Liver (tissue), 3 donors: ENCODE data around the gene HOXA5.

ENCODE experiments used
- ATF3 ChIP-seq: IDR thresholded peaks from 2 replicates; pipeline ENCODE4 v1.6.1; 2016; ENCODE audit warnings: antibody characterized with exemption
- EGR1 ChIP-seq, 2 donors: IDR thresholded peaks; 2 replicates each; pipeline ENCODE4 v1.6.1; 2016 to 2018; ENCODE audit warnings: antibody characterized with exemption in 2 of 2, low read depth in 2 of 2
- GABPA ChIP-seq, 2 donors: IDR thresholded peaks in 1 of 2; conservative IDR thresholded peaks in 1 of 2; 2 replicates each; pipeline ENCODE4 v1.6.1; 2016; ENCODE audit warnings: antibody characterized with exemption in 2 of 2, mild to moderate bottlenecking in 1 of 2, moderate library complexity in 1 of 2
- JUND ChIP-seq, 2 donors: IDR thresholded peaks; 2 replicates each; pipeline ENCODE4 v1.6.1; 2016; ENCODE audit warnings: antibody characterized with exemption in 2 of 2
- MAX ChIP-seq: IDR thresholded peaks from 2 replicates; pipeline ENCODE4 v1.6.1; 2016; ENCODE audit warnings: antibody characterized with exemption
- RAD21 ChIP-seq, 2 donors: IDR thresholded peaks; 2 replicates each; pipeline ENCODE4 v1.6.1; 2016; ENCODE audit warnings: antibody characterized with exemption in 2 of 2, mild to moderate bottlenecking in 2 of 2
- RXRA ChIP-seq, 2 donors: IDR thresholded peaks; 2 replicates each; pipeline ENCODE4 v1.6.1; 2017 to 2018; ENCODE audit warnings: antibody characterized with exemption in 2 of 2, mild to moderate bottlenecking in 1 of 2
- TAF1 ChIP-seq: conservative IDR thresholded peaks from 2 replicates; pipeline ENCODE4 v1.6.1; 2016; ENCODE audit warnings: antibody characterized with exemption, mild to moderate bottlenecking
- YY1 ChIP-seq: IDR thresholded peaks from 2 replicates; pipeline ENCODE4 v1.6.1; 2016; ENCODE audit warnings: antibody characterized with exemption, mild to moderate bottlenecking
- TF ChIP-seq, protein P1 (sequence below): fragments of 150-350 bp; IDR thresholded peaks from 2 replicates; pipeline ENCODE4 v1.5.1; 2017; ENCODE audit warnings: improper control_type of control experiment, low read depth, low read length; ENCODE audit not compliant: missing input control
- TF ChIP-seq, protein P2 (sequence below): IDR thresholded peaks from 2 replicates; pipeline ENCODE4 v1.6.1; 2016; ENCODE audit warnings: antibody characterized with exemption, mild to moderate bottlenecking
- donor health status: healthy.
- donor health status: healthy.

- TF ChIP-seq, protein P1, sequence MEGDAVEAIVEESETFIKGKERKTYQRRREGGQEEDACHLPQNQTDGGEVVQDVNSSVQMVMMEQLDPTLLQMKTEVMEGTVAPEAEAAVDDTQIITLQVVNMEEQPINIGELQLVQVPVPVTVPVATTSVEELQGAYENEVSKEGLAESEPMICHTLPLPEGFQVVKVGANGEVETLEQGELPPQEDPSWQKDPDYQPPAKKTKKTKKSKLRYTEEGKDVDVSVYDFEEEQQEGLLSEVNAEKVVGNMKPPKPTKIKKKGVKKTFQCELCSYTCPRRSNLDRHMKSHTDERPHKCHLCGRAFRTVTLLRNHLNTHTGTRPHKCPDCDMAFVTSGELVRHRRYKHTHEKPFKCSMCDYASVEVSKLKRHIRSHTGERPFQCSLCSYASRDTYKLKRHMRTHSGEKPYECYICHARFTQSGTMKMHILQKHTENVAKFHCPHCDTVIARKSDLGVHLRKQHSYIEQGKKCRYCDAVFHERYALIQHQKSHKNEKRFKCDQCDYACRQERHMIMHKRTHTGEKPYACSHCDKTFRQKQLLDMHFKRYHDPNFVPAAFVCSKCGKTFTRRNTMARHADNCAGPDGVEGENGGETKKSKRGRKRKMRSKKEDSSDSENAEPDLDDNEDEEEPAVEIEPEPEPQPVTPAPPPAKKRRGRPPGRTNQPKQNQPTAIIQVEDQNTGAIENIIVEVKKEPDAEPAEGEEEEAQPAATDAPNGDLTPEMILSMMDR, result no peak
- no peak for TF ChIP-seq YY1
- no peak for TF ChIP-seq JUND (IDR thresholded peaks at IDR 0.05)
- TF ChIP-seq MAX, result no peak
- TF ChIP-seq, protein P2, sequence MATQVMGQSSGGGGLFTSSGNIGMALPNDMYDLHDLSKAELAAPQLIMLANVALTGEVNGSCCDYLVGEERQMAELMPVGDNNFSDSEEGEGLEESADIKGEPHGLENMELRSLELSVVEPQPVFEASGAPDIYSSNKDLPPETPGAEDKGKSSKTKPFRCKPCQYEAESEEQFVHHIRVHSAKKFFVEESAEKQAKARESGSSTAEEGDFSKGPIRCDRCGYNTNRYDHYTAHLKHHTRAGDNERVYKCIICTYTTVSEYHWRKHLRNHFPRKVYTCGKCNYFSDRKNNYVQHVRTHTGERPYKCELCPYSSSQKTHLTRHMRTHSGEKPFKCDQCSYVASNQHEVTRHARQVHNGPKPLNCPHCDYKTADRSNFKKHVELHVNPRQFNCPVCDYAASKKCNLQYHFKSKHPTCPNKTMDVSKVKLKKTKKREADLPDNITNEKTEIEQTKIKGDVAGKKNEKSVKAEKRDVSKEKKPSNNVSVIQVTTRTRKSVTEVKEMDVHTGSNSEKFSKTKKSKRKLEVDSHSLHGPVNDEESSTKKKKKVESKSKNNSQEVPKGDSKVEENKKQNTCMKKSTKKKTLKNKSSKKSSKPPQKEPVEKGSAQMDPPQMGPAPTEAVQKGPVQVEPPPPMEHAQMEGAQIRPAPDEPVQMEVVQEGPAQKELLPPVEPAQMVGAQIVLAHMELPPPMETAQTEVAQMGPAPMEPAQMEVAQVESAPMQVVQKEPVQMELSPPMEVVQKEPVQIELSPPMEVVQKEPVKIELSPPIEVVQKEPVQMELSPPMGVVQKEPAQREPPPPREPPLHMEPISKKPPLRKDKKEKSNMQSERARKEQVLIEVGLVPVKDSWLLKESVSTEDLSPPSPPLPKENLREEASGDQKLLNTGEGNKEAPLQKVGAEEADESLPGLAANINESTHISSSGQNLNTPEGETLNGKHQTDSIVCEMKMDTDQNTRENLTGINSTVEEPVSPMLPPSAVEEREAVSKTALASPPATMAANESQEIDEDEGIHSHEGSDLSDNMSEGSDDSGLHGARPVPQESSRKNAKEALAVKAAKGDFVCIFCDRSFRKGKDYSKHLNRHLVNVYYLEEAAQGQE, result no peak
- TF ChIP-seq TAF1, result no peak
- no peak for TF ChIP-seq EGR1 (IDR thresholded peaks at IDR 0.05; ENCODE audit: low read depth in 2 of 2)
- no peak for TF ChIP-seq ATF3
- TF ChIP-seq RAD21 (IDR thresholded peaks at IDR 0.05), result no peak
- no peak for TF ChIP-seq RXRA (IDR thresholded peaks at IDR 0.05)
- no peak for TF ChIP-seq GABPA (IDR thresholded peaks at IDR 0.05 in 1 of 2, conservative IDR thresholded peaks at IDR 0.05 in 1 of 2)
These were observed 41.4 kb downstream of the HOXA5 start for GRCh38 chr7:27101957-27102580.
